Liver (tissue), 9 donors: ENCODE results near the gene EFEMP2. TPM values are rescaled to one million over a fixed set of nuclear protein-coding genes. Genes with fewer than 3 reads are reported as not detected.
A peak's percentile ranks its signal among the peaks of the same experiment; 100 is the strongest.

Experiments
- DNase-seq: peaks from one replicate; pipeline ENCODE4 v3.0.0-alpha.2; 2017; ENCODE audit warnings: low spot score
- H3K27ac ChIP-seq, 2 donors: one replicate each; pipeline ENCODE4 v1.7.0; 2013; ENCODE audit warnings: inconsistent platforms in 2 of 2, low read length in 2 of 2, control low read depth in 1 of 2, low read depth in 1 of 2, mild to moderate bottlenecking in 1 of 2
- H3K27me3 ChIP-seq, 4 donors: one replicate each; pipeline versions ENCODE4 v1.6.1 to v1.7.0; 2013; ENCODE audit warnings: low read length in 3 of 4, inconsistent platforms in 1 of 4, mild to moderate bottlenecking in 1 of 4, moderate library complexity in 1 of 4; ENCODE audit not compliant: control insufficient read depth in 4 of 4, insufficient read depth in 4 of 4
- H3K36me3 ChIP-seq, 4 donors: one replicate each; pipeline versions ENCODE4 v1.6.1 to v1.7.0; 2013; ENCODE audit warnings: low read length in 3 of 4, mild to moderate bottlenecking in 3 of 4, low read depth in 1 of 4, moderate library complexity in 1 of 4; ENCODE audit not compliant: control insufficient read depth in 4 of 4, insufficient read depth in 3 of 4
- H3K4me1 ChIP-seq, 4 donors: one replicate each; pipeline versions ENCODE4 v1.6.1 to v1.7.0; 2013; ENCODE audit warnings: low read length in 3 of 4, mild to moderate bottlenecking in 3 of 4, moderate library complexity in 1 of 4; ENCODE audit not compliant: control insufficient read depth in 4 of 4, insufficient read depth in 4 of 4
- H3K4me3 ChIP-seq, 3 donors: one replicate each; pipeline versions ENCODE4 v1.6.1 to v1.7.0; 2013; ENCODE audit warnings: low read length in 3 of 3, control low read depth in 1 of 3, low read depth in 1 of 3, mild to moderate bottlenecking in 1 of 3
- H3K9ac ChIP-seq, 2 donors: one replicate each; pipeline ENCODE4 v1.7.0; 2013; ENCODE audit warnings: low read length in 2 of 2, mild to moderate bottlenecking in 2 of 2, moderate library complexity in 2 of 2, control low read depth in 1 of 2, low read depth in 1 of 2
- H3K9me3 ChIP-seq, 4 donors: one replicate each; pipeline versions ENCODE4 v1.6.1 to v1.7.0; 2013; ENCODE audit warnings: low read length in 3 of 4; ENCODE audit not compliant: control insufficient read depth in 4 of 4
- EGR1 ChIP-seq, 2 donors: IDR thresholded peaks; 2 replicates each; pipeline ENCODE4 v1.6.1; 2016 to 2018; ENCODE audit warnings: antibody characterized with exemption in 2 of 2, low read depth in 2 of 2
- FOXA1 ChIP-seq: IDR thresholded peaks from 2 replicates; pipeline ENCODE4 v1.6.1; 2016; ENCODE audit warnings: antibody characterized with exemption
- FOXA2 ChIP-seq: IDR thresholded peaks from 2 replicates; pipeline ENCODE4 v1.6.1; 2016; ENCODE audit warnings: antibody characterized with exemption
- GABPA ChIP-seq, 2 donors: IDR thresholded peaks in 1 of 2; conservative IDR thresholded peaks in 1 of 2; 2 replicates each; pipeline ENCODE4 v1.6.1; 2016; ENCODE audit warnings: antibody characterized with exemption in 2 of 2, mild to moderate bottlenecking in 1 of 2, moderate library complexity in 1 of 2
- HNF4A ChIP-seq, 2 donors: conservative IDR thresholded peaks; 2 replicates each; pipeline ENCODE4 v1.6.1; 2016; ENCODE audit warnings: antibody characterized with exemption in 2 of 2, mild to moderate bottlenecking in 2 of 2
- HNF4G ChIP-seq: IDR thresholded peaks from 2 replicates; pipeline ENCODE4 v1.6.1; 2016; ENCODE audit warnings: antibody characterized with exemption
- NR2F2 ChIP-seq: IDR thresholded peaks from 2 replicates; pipeline ENCODE4 v1.6.1; 2016; ENCODE audit warnings: antibody characterized with exemption
- RAD21 ChIP-seq, 2 donors: IDR thresholded peaks; 2 replicates each; pipeline ENCODE4 v1.6.1; 2016; ENCODE audit warnings: antibody characterized with exemption in 2 of 2, mild to moderate bottlenecking in 2 of 2
- RXRA ChIP-seq, 2 donors: IDR thresholded peaks; 2 replicates each; pipeline ENCODE4 v1.6.1; 2017 to 2018; ENCODE audit warnings: antibody characterized with exemption in 2 of 2, mild to moderate bottlenecking in 1 of 2
- SP1 ChIP-seq: IDR thresholded peaks from 2 replicates; pipeline ENCODE4 v1.6.1; 2018; ENCODE audit warnings: antibody characterized with exemption, mild to moderate bottlenecking
- TAF1 ChIP-seq: conservative IDR thresholded peaks from 2 replicates; pipeline ENCODE4 v1.6.1; 2016; ENCODE audit warnings: antibody characterized with exemption, mild to moderate bottlenecking
- YY1 ChIP-seq: IDR thresholded peaks from 2 replicates; pipeline ENCODE4 v1.6.1; 2016; ENCODE audit warnings: antibody characterized with exemption, mild to moderate bottlenecking
- WGBS: extraction: QIAGEN DNeasy Blood & Tissue Kit; methylation state at CpG from one replicate; pipeline ENCODE4 v1.1.7; 2013; 5-methylcytosine and 5-hydroxymethylcytosine counted together
- polyA plus RNA-seq, 2 donors: library from polyadenylated mRNA; stranded (reverse) in 1 of 2; unstranded in 1 of 2; fragments of 200-250 nt in 1 of 2; fragments of >200 nt in 1 of 2; fragmentation: Nextera tagmentation in 1 of 2; extraction: Ambion mirVana in 1 of 2; gene quantifications; one replicate each; pipeline versions ENCODE4 v1.2.1 to v1.2.3, GENCODE V29; 2013 to 2015
- total RNA-seq, 2 donors: library from RNA; depleted of rRNA; stranded (reverse); fragments of >200 nt; gene quantifications; one replicate each; pipeline ENCODE4 v1.2.3, GENCODE V29; 2014
- TF ChIP-seq, protein P1 (sequence below): IDR thresholded peaks from 2 replicates; pipeline ENCODE4 v1.6.1; 2016; ENCODE audit warnings: antibody characterized with exemption
- TF ChIP-seq, protein P2 (sequence below): fragments of 150-350 bp; IDR thresholded peaks from 2 replicates; pipeline ENCODE4 v1.5.1; 2017; ENCODE audit warnings: improper control_type of control experiment, low read depth, low read length; ENCODE audit not compliant: missing input control
- TF ChIP-seq, protein P3 (sequence below): IDR thresholded peaks from 2 replicates; pipeline ENCODE4 v1.6.1; 2016; ENCODE audit warnings: antibody characterized with exemption, mild to moderate bottlenecking
- TF ChIP-seq, protein P4 (sequence below): IDR thresholded peaks from 2 replicates; pipeline ENCODE4 v1.6.1; 2016; ENCODE audit warnings: antibody characterized with exemption
- donor health status: healthy.
- donor health status: healthy.
- donor health status: healthy.
- donor health status: healthy.
- donor health status: healthy.

EFEMP2 gene
- total and polyA plus RNA-seq, 4 donors, result 5.0 to 10.7 (median 5.3) TPM

DNA sequence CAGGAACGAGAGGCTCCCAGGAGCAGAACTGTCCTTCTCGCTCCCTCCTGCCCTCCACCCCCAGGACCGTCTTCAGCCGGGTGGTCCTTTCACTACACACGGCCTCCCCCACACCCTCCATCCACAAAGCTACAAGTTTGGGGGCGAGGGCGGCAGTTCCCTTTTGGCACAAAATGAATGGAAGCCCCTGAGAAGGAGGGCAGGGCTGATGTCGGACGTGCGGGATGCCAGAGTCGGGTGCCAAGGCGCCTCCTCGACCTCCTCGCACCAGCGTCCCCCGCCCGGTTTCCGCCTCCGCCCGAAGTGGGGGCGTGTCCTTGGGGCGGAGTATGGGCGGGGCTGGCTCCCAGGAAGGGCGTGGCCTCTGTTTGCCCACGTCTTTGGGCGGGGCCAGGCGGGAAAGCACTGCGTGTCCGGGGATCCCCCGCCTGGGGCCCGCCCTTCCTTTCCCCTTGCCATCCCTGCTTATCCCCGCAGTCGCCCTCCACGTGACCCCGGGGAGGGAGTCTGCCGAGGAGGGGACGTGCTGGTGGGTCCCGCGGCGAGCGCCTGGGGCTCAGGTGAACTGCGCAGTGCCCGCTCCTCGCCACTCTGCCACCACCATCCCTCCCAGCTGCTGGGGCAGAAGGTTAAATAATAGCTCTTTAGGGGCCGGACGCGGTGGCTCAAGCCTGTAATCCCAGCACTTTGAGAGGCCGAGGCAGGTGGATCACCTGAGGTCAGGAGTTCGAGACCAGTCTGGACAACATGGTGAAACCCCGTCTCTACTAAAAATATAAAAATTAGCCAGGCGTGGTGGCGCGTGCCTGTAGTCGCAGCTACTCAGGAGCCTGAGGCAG lies 937 bp upstream of the EFEMP2 start:
- 8% methylated on average over 54 of the region's 54 CpGs for WGBS
- DNase-seq, result peak; percentile 98
- H3K4me3 ChIP-seq, result peak overlapping the region; percentile 4 to 41 (median 41)
- no peaks in the 10 kb centered on the region for H3K27me3 ChIP-seq
- H3K9ac ChIP-seq, result peak overlapping the region in 1 of 2 donors; percentile 56
- H3K36me3 ChIP-seq, result no peaks in the 10 kb centered on the region
- peak overlapping the region; percentile 55 to 61 for H3K27ac ChIP-seq
- no peaks in the 10 kb centered on the region for H3K9me3 ChIP-seq
- TF ChIP-seq TAF1, result no peak
- no peak for TF ChIP-seq HNF4G
- TF ChIP-seq RXRA (IDR thresholded peaks at IDR 0.05), result peak; percentile 52 to 71
- TF ChIP-seq, protein P1, sequence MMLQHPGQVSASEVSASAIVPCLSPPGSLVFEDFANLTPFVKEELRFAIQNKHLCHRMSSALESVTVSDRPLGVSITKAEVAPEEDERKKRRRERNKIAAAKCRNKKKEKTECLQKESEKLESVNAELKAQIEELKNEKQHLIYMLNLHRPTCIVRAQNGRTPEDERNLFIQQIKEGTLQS, result no peak
- TF ChIP-seq, protein P2, sequence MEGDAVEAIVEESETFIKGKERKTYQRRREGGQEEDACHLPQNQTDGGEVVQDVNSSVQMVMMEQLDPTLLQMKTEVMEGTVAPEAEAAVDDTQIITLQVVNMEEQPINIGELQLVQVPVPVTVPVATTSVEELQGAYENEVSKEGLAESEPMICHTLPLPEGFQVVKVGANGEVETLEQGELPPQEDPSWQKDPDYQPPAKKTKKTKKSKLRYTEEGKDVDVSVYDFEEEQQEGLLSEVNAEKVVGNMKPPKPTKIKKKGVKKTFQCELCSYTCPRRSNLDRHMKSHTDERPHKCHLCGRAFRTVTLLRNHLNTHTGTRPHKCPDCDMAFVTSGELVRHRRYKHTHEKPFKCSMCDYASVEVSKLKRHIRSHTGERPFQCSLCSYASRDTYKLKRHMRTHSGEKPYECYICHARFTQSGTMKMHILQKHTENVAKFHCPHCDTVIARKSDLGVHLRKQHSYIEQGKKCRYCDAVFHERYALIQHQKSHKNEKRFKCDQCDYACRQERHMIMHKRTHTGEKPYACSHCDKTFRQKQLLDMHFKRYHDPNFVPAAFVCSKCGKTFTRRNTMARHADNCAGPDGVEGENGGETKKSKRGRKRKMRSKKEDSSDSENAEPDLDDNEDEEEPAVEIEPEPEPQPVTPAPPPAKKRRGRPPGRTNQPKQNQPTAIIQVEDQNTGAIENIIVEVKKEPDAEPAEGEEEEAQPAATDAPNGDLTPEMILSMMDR, result no peak
- TF ChIP-seq, protein P3, sequence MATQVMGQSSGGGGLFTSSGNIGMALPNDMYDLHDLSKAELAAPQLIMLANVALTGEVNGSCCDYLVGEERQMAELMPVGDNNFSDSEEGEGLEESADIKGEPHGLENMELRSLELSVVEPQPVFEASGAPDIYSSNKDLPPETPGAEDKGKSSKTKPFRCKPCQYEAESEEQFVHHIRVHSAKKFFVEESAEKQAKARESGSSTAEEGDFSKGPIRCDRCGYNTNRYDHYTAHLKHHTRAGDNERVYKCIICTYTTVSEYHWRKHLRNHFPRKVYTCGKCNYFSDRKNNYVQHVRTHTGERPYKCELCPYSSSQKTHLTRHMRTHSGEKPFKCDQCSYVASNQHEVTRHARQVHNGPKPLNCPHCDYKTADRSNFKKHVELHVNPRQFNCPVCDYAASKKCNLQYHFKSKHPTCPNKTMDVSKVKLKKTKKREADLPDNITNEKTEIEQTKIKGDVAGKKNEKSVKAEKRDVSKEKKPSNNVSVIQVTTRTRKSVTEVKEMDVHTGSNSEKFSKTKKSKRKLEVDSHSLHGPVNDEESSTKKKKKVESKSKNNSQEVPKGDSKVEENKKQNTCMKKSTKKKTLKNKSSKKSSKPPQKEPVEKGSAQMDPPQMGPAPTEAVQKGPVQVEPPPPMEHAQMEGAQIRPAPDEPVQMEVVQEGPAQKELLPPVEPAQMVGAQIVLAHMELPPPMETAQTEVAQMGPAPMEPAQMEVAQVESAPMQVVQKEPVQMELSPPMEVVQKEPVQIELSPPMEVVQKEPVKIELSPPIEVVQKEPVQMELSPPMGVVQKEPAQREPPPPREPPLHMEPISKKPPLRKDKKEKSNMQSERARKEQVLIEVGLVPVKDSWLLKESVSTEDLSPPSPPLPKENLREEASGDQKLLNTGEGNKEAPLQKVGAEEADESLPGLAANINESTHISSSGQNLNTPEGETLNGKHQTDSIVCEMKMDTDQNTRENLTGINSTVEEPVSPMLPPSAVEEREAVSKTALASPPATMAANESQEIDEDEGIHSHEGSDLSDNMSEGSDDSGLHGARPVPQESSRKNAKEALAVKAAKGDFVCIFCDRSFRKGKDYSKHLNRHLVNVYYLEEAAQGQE, result peak; percentile 18
- peak; percentile 86 for TF ChIP-seq SP1
- TF ChIP-seq, protein P4, sequence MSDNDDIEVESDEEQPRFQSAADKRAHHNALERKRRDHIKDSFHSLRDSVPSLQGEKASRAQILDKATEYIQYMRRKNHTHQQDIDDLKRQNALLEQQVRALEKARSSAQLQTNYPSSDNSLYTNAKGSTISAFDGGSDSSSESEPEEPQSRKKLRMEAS, result no peak
- TF ChIP-seq RAD21 (IDR thresholded peaks at IDR 0.05), result no peak
- no peak for TF ChIP-seq FOXA1
- TF ChIP-seq GABPA (IDR thresholded peaks at IDR 0.05 in 1 of 2, conservative IDR thresholded peaks at IDR 0.05 in 1 of 2), result peak in 1 of 2 donors; percentile 84
- peak; percentile 33 for TF ChIP-seq YY1
- TF ChIP-seq EGR1 (IDR thresholded peaks at IDR 0.05; ENCODE audit: low read depth in 2 of 2), result peak; percentile 48 to 49
- no peak for TF ChIP-seq FOXA2
- no peak for TF ChIP-seq HNF4A (conservative IDR thresholded peaks at IDR 0.05)
- peak; percentile 52 for TF ChIP-seq NR2F2
- peaks cover 0 to 20% (median 6%) of the 10 kb centered on the region in 4 donors for H3K4me1 ChIP-seq
